COR-L47 (cell line): ENCODE results near the gene PALLD.

Experiments
- DNase-seq: peaks from one replicate; lab custom pipeline; 2025; lab: John Stamatoyannopoulos, UW

Gene PALLD

GRCh38 chr4:168623011-168623410 is 126.2 kb downstream of the PALLD start:
- DNase-seq = no peak

- no peak for DNase-seq
Observed at GRCh38 chr4:168623484-168623883, 126.6 kb downstream of the PALLD start.

- no peak for DNase-seq
Observed at GRCh38 chr4:168628251-168628650, 131.4 kb downstream of the PALLD start.

- no peak for DNase-seq
Observed at GRCh38 chr4:168629566-168629965, 132.7 kb downstream of the PALLD start.

- no peak for DNase-seq
Observed at GRCh38 chr4:168630445-168631187, 133.8 kb downstream of the PALLD start.

- peak; percentile 49 for DNase-seq
Observed at GRCh38 chr4:168631241-168632162, 134.7 kb downstream of the PALLD start.

- DNase-seq = no peak
Observed at GRCh38 chr4:168632301-168632725, 135.5 kb downstream of the PALLD start.

GRCh38 chr4:168633064-168633463 is 136.2 kb downstream of the PALLD start:
- no peak for DNase-seq

- DNase-seq = no peak
Observed at GRCh38 chr4:168633496-168633895, 136.6 kb downstream of the PALLD start.

- DNase-seq = no peak
Observed at GRCh38 chr4:168634276-168634802, 137.5 kb downstream of the PALLD start.

GRCh38 chr4:168636040-168636439 is 139.2 kb downstream of the PALLD start:
- DNase-seq = no peak

- DNase-seq = no peak
Observed at GRCh38 chr4:168636506-168637196, 139.8 kb downstream of the PALLD start.

- DNase-seq = no peak
Observed at GRCh38 chr4:168637872-168638756, 141.3 kb downstream of the PALLD start.

- DNase-seq = no peak
Observed at GRCh38 chr4:168639914-168640313, 143.1 kb downstream of the PALLD start.

GRCh38 chr4:168641811-168642140 is 144.9 kb downstream of the PALLD start:
- DNase-seq = no peak

GRCh38 chr4:168642591-168642990 is 145.7 kb downstream of the PALLD start:
- no peak for DNase-seq

GRCh38 chr4:168643111-168643795 is 146.4 kb downstream of the PALLD start:
- DNase-seq = no peak

GRCh38 chr4:168643796-168644159 is 146.9 kb downstream of the PALLD start:
- no peak for DNase-seq

GRCh38 chr4:168646001-168646768 is 149.3 kb downstream of the PALLD start:
- DNase-seq = peak; percentile 84
